Body of pancreas (tissue), 4 donors: Measurements from ENCODE around the gene FHOD1.

Experiments used
- POLR2A ChIP-seq, 3 donors: fragments of 450-650 bp; IDR thresholded peaks; one replicate each; pipeline ENCODE4 v1.6.1; 2016; ENCODE audit warnings: antibody characterized with exemption in 3 of 3, mild to moderate bottlenecking in 2 of 3
- TF ChIP-seq, protein P1 (sequence below), 7 experiments: fragments of 450-650 bp in 4 of 7; fragments of 200-600 bp in 3 of 7; sonication (generic) in 3 of 7; IDR thresholded peaks; one replicate each; pipeline ENCODE4 v1.5.1; 2016 to 2019; ENCODE audit warnings: antibody characterized with exemption in 7 of 7

DNA sequence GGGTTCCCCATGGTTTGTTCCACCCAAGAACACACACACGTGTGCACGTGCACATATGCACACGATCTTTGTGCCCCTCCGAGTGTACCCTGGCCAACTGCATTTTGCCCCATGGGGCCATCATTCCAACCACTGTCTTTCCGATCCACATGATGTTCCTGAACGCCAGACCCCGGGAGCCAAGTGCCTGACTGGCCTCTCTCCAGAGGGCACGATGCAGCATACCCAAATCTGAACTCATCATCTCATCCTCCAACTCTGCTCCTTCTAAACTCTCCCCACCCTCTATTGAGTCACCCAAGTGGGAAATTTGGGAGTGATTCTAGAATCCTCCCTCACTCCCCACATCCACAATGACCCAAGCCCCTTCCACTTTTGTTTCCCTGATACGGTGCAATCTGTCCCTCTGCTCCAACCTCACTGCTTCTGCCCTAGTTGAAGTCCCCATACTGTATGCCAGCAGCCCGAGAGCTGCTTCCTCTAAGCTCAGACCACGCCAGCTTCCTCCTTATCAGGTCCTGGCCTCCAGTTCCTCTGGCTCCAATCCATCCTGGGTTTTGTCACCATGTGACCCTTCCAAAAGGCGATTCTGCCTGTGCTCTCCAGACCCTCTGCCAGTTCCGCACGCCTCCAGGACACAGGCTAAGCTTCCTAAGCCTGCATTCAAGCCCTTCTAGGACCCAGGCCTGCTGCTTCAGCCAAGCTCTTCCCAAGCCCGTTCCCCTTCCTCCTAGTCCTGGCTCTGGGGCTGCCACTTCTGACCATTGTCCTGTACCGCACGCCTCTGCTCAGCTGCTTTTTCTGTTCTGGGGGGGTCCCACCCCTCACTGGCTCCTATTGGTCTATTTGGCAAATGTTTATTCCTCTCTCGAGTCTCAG, 30.4 kb downstream of the FHOD1 start:
- TF ChIP-seq, protein P1, sequence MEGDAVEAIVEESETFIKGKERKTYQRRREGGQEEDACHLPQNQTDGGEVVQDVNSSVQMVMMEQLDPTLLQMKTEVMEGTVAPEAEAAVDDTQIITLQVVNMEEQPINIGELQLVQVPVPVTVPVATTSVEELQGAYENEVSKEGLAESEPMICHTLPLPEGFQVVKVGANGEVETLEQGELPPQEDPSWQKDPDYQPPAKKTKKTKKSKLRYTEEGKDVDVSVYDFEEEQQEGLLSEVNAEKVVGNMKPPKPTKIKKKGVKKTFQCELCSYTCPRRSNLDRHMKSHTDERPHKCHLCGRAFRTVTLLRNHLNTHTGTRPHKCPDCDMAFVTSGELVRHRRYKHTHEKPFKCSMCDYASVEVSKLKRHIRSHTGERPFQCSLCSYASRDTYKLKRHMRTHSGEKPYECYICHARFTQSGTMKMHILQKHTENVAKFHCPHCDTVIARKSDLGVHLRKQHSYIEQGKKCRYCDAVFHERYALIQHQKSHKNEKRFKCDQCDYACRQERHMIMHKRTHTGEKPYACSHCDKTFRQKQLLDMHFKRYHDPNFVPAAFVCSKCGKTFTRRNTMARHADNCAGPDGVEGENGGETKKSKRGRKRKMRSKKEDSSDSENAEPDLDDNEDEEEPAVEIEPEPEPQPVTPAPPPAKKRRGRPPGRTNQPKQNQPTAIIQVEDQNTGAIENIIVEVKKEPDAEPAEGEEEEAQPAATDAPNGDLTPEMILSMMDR (IDR thresholded peaks at IDR 0.05), result no peak
- TF ChIP-seq POLR2A (IDR thresholded peaks at IDR 0.05), result no peak
